Thyroid gland (tissue), 4 donors: ENCODE results near the gene CST9L. TPM values are rescaled to one million over a fixed set of nuclear protein-coding genes. Genes with fewer than 3 reads are reported as not detected.

ENCODE experiments used
- DNase-seq, 2 donors: peaks; one replicate each; pipeline ENCODE4 v3.0.0-alpha.2; 2019
- H3K27ac ChIP-seq, 3 donors: fragments of 200-600 bp; sonication (generic); 1 replicate in 2 of 3; 2 replicates in 1 of 3; pipeline ENCODE4 v1.5.1; 2016 to 2019; ENCODE audit warnings: mild to moderate bottlenecking in 1 of 3, moderate library complexity in 1 of 3
- H3K27me3 ChIP-seq: fragments of 200-600 bp; sonication (generic); one replicate; pipeline ENCODE4 v1.5.1; 2019
- H3K36me3 ChIP-seq, 2 donors: fragments of 200-600 bp; sonication (generic); one replicate each; pipeline ENCODE4 v1.5.1; 2016 to 2019
- H3K4me1 ChIP-seq, 2 donors: fragments of 200-600 bp; sonication (generic); one replicate each; pipeline ENCODE4 v1.5.1; 2017 to 2019
- H3K4me3 ChIP-seq, 3 donors: fragments of 200-600 bp; sonication (generic); replicated peaks in 1 of 3; 1 replicate in 2 of 3; 2 replicates in 1 of 3; pipeline ENCODE4 v1.5.1; 2016; ENCODE audit warnings: mild to moderate bottlenecking in 1 of 3
- H3K9me3 ChIP-seq: fragments of 200-600 bp; sonication (generic); one replicate; pipeline ENCODE4 v1.5.1; 2017
- POLR2A ChIP-seq, 2 donors: fragments of 450-650 bp; IDR thresholded peaks; one replicate each; pipeline ENCODE4 v1.6.1; 2017; ENCODE audit warnings: antibody characterized with exemption in 2 of 2, mild to moderate bottlenecking in 2 of 2, moderate library complexity in 1 of 2
- WGBS, 2 donors: methylation state at CpG; one replicate each; pipeline ENCODE4 v1.1.5; 2017; 5-methylcytosine and 5-hydroxymethylcytosine counted together
- intact Hi-C: fragments of 100-400 bp; cut with DNase I; formaldehyde crosslinking; loops from one replicate; pipeline ENCODE4 v1.15.1; 2023
- total RNA-seq, 4 donors: library from RNA; depleted of rRNA; stranded (reverse); fragments of >200 nt; gene quantifications; one replicate each; pipeline ENCODE4 v1.2.3, GENCODE V29; 2016
- TF ChIP-seq, protein P1 (sequence below), 6 experiments: fragments of 200-600 bp in 3 of 6; fragments of 450-650 bp in 3 of 6; sonication (generic) in 3 of 6; IDR thresholded peaks; one replicate each; pipeline ENCODE4 v1.5.1; 2016 to 2019; ENCODE audit warnings: antibody characterized with exemption in 6 of 6, mild to moderate bottlenecking in 2 of 6, inconsistent platforms in 1 of 6, moderate library complexity in 1 of 6

The CST9L gene
- total RNA-seq, 4 donors from 2014 or later = 1.1 TPM; not detected in 3

DNA sequence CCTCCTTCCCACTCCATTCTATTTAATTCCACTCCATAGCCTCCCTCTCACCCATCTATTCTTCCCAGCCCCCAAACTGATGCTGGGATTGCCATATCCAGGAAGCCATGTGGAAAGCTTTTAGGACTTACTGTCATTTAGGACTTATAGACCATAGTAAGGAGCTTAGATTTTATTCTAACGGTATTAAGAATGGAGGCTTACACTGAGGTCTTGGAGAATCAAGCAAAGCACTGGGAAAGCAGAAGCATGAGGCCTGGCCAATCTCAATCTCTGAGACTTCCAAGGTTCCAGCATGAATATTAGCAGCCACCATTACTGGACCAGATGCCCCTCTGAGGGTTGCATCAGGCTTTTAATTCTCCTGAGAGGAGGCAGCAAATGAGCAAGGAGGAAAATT lies 36.0 kb upstream of the CST9L start:
- WGBS, 2 donors = 77 to 79% methylated on average over 1 of the region's 1 CpG
- H3K4me3 ChIP-seq = no peak overlapping the region
- H3K27ac ChIP-seq = no peak overlapping the region
- no peaks in the 10 kb centered on the region for H3K36me3 ChIP-seq
- no peaks in the 10 kb centered on the region for H3K27me3 ChIP-seq
- H3K9me3 ChIP-seq = no peaks in the 10 kb centered on the region
- H3K4me1 ChIP-seq = no peaks in the 10 kb centered on the region
- intact Hi-C loops = loop anchor here (10.0 kb wide), 1 partner anchor 160 kb away; no protein-coding TSS in a partner anchor
- no peak for TF ChIP-seq POLR2A (IDR thresholded peaks at IDR 0.05)
- TF ChIP-seq, protein P1, sequence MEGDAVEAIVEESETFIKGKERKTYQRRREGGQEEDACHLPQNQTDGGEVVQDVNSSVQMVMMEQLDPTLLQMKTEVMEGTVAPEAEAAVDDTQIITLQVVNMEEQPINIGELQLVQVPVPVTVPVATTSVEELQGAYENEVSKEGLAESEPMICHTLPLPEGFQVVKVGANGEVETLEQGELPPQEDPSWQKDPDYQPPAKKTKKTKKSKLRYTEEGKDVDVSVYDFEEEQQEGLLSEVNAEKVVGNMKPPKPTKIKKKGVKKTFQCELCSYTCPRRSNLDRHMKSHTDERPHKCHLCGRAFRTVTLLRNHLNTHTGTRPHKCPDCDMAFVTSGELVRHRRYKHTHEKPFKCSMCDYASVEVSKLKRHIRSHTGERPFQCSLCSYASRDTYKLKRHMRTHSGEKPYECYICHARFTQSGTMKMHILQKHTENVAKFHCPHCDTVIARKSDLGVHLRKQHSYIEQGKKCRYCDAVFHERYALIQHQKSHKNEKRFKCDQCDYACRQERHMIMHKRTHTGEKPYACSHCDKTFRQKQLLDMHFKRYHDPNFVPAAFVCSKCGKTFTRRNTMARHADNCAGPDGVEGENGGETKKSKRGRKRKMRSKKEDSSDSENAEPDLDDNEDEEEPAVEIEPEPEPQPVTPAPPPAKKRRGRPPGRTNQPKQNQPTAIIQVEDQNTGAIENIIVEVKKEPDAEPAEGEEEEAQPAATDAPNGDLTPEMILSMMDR (IDR thresholded peaks at IDR 0.05) = no peak
- DNase-seq = no peak

DNA sequence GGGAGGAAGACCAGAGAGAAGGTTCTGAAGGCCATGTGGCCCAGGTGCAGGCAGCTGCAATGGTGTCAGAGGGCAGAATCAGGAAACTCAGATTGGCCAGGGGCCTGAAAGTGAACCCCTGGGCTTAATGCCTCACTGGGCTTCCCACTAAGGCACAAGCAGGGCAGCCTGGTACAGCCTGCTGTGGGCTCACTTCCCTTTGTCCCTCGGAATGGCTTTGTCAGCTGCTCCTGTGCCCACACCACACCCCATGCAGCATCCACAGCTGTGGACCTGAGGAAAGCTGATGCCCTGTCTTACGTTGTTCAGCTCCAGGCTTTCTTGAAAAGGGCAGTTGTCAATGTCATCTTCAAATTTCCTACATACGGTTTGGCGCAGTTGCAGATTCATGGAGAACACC lies 35.0 kb upstream of the CST9L start:
- Histone ChIP-seq H3K4me1 (no peaks in the 10 kb centered on the region), H3K9me3 (no peaks in the 10 kb centered on the region), H3K27me3 (no peaks in the 10 kb centered on the region), H3K27ac (no peak overlapping the region), H3K4me3 (no peak overlapping the region), H3K36me3 (no peaks in the 10 kb centered on the region)
- intact Hi-C loops = loop anchor here (10.0 kb wide), 1 partner anchor 159 kb away; no protein-coding TSS in a partner anchor
- TF ChIP-seq, protein P1 (IDR thresholded peaks at IDR 0.05) = no peak
- no peak for TF ChIP-seq POLR2A (IDR thresholded peaks at IDR 0.05)
- WGBS, 2 donors = 91 to 93% methylated on average over 3 to 4 of the region's 4 CpGs
- no peak for DNase-seq

DNA sequence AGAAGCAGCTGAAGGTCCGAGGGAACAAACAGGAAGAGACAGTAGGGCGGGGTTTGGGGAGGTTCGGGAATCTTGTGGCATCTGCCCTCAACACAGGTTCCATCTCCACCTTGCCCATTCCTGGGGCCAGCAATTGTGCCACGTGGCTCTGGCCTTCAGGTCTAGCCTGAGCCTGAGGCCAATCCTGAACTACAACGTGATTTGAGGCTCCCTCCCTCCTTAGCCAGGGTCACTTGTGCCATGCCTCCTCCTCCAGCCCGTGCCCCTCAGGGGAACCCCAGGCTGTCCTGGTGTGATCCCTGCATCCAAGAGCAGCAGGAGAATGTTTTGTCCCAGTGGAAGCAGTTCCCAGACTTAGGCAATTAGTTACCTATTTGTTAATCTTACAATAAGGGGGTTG lies 34.4 kb upstream of the CST9L start:
- DNase-seq = no peak
- intact Hi-C loops = loop anchor here (10.0 kb wide), 1 partner anchor 158 kb away; no protein-coding TSS in a partner anchor
- WGBS, 2 donors = 73 to 75% methylated on average over 4 to 6 of the region's 6 CpGs
- H3K9me3 ChIP-seq = no peaks in the 10 kb centered on the region
- no peak overlapping the region for H3K4me3 ChIP-seq
- H3K27ac ChIP-seq = no peak overlapping the region
- TF ChIP-seq POLR2A (IDR thresholded peaks at IDR 0.05) = no peak
- TF ChIP-seq, protein P1 (IDR thresholded peaks at IDR 0.05) = no peak
- H3K27me3 ChIP-seq = no peaks in the 10 kb centered on the region
- H3K36me3 ChIP-seq = no peaks in the 10 kb centered on the region
- no peaks in the 10 kb centered on the region for H3K4me1 ChIP-seq

DNA sequence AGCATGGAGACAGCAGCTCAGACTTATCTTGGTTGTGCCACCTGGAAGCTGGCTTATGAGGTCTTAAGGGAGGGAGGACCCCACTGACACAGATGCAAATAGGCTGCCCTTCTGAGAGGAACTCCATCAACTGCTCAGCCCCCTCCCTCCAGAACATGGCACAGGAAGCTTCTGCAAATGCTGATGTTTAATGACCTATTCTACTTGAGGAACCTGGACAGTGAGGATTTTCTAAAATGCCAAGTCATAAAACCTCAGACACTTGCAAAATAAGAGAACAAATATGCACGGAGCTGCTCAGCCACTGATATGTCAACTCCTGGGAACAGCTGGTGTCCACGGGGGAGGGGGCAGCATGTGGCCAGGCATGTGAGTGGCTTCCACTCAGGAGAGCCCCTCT lies 34.0 kb upstream of the CST9L start:
- no peak overlapping the region for H3K27ac ChIP-seq
- WGBS, 2 donors = 73 to 90% methylated on average over 2 of the region's 2 CpGs
- TF ChIP-seq, protein P1 (IDR thresholded peaks at IDR 0.05) = no peak
- no peak for TF ChIP-seq POLR2A (IDR thresholded peaks at IDR 0.05)
- H3K27me3 ChIP-seq = no peaks in the 10 kb centered on the region
- intact Hi-C loops = loop anchor here (10.0 kb wide), 1 partner anchor 157 kb away; no protein-coding TSS in a partner anchor
- no peak for DNase-seq
- no peaks in the 10 kb centered on the region for H3K9me3 ChIP-seq
- H3K4me1 ChIP-seq = no peaks in the 10 kb centered on the region
- H3K4me3 ChIP-seq = no peak overlapping the region
- no peaks in the 10 kb centered on the region for H3K36me3 ChIP-seq

DNA sequence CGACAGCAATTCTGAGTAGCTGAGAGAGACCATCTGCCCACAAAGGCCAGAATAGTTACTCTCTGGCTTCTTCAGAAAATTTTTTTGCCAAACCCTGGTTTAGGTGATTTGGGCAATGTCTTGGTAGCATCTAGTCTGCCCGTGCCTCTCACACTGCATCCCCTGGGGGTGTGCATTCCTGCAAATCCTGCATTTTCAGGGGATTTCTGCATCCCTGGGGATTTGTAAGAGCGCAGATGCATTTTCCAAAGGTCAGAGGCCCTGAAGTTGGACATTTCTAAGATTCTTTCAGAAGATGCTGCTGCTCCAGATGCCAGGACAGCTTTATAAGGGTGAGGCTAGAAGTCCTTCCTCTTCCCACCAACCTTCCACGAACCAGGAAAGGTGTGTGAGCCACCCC lies 33.4 kb upstream of the CST9L start:
- H3K27ac ChIP-seq = no peak overlapping the region

More for the DNA sequence above, 33.4 kb upstream of the CST9L start:
- Histone ChIP-seq H3K4me3 (no peak overlapping the region), H3K9me3 (no peaks in the 10 kb centered on the region), H3K36me3 (no peaks in the 10 kb centered on the region), H3K4me1 (no peaks in the 10 kb centered on the region), H3K27me3 (no peaks in the 10 kb centered on the region)
- intact Hi-C loops = loop anchor here (10.0 kb wide), 1 partner anchor 157 kb away; no protein-coding TSS in a partner anchor
- TF ChIP-seq POLR2A (IDR thresholded peaks at IDR 0.05) = no peak
- TF ChIP-seq, protein P1 (IDR thresholded peaks at IDR 0.05) = no peak
- DNase-seq = no peak
- 64 to 79% methylated on average over 4 of the region's 4 CpGs for WGBS, 2 donors
